OCI-LY7 (cell line): ENCODE measurements around the gene CKS2. TPM values are rescaled to one million over a fixed set of nuclear protein-coding genes. Genes with fewer than 3 reads are reported as not detected.

Experiments
- BruUV-seq: library from RNA; stranded (reverse); fragments of 400-500 nt; replicated peaks from 2 replicates; lab custom pipeline; 2021; lab: Mats Ljungman, UMichigan
- CTCF ChIA-PET: fragments of 300-600 bp; sonication (Branson Sonifier 250); formaldehyde crosslinking; loops from one replicate; lab custom pipeline; 2022; ENCODE audit warnings: antibody characterized with exemption; ENCODE audit not compliant: unreplicated experiment; lab: Charles Lee
- POLR2A ChIA-PET: fragments of 300-600 bp; sonication (Branson Sonifier 250); formaldehyde crosslinking; loops from one replicate; lab custom pipeline; 2022; ENCODE audit warnings: antibody characterized with exemption; lab: Charles Lee
- DNase-seq: peaks from one replicate; pipeline ENCODE4 v3.0.0-alpha.2; 2015; ENCODE audit warnings: low spot score
- H2AFZ ChIP-seq: fragments of 200-600 bp; sonication (generic), shearing (Covaris generic); 2 replicates; pipeline ENCODE4 v1.6.1; 2014; ENCODE audit warnings: mild to moderate bottlenecking, antibody characterized with exemption, low read length, moderate library complexity
- H3K27ac ChIP-seq: fragments of 200-600 bp; sonication (generic); 2 replicates; pipeline ENCODE4 v1.5.1; 2014; ENCODE audit warnings: mixed run types, low read depth, mild to moderate bottlenecking, moderate library complexity, low read length, inconsistent platforms; ENCODE audit not compliant: poor library complexity, severe bottlenecking
- H3K36me3 ChIP-seq: fragments of 200-600 bp; sonication (generic); 2 replicates; pipeline ENCODE4 v1.6.1; 2014; ENCODE audit warnings: mild to moderate bottlenecking, antibody characterized with exemption, low read length, moderate library complexity, mixed read lengths; ENCODE audit not compliant: insufficient read depth
- H3K4me1 ChIP-seq: fragments of 200-600 bp; sonication (generic); 2 replicates; pipeline ENCODE4 v1.5.1; 2014; ENCODE audit warnings: mild to moderate bottlenecking, low read length; ENCODE audit not compliant: insufficient read depth, poor library complexity, severe bottlenecking
- H3K4me2 ChIP-seq: fragments of 200-600 bp; sonication (generic); 2 replicates; pipeline ENCODE4 v1.6.1; 2014; ENCODE audit warnings: mild to moderate bottlenecking, low read length
- H3K4me3 ChIP-seq: fragments of 200-600 bp; sonication (generic); 2 replicates; pipeline ENCODE4 v1.5.1; 2014; ENCODE audit warnings: mild to moderate bottlenecking, low read depth, low read length; ENCODE audit not compliant: poor library complexity, severe bottlenecking
- H3K79me2 ChIP-seq: fragments of 200-600 bp; sonication (generic); 2 replicates; pipeline ENCODE4 v1.6.1; 2016; ENCODE audit warnings: low read depth, mild to moderate bottlenecking, low read length, moderate library complexity, mixed read lengths; ENCODE audit not compliant: insufficient read depth
- H3K9me2 ChIP-seq: fragments of 200-600 bp; sonication (generic); 2 replicates; pipeline ENCODE4 v1.6.1; 2016; ENCODE audit warnings: mild to moderate bottlenecking, low read length, mixed read lengths; ENCODE audit not compliant: insufficient read depth
- H3K9me3 ChIP-seq: fragments of 200-600 bp; sonication (generic); 2 replicates; pipeline ENCODE4 v1.6.1; 2014; ENCODE audit warnings: mild to moderate bottlenecking, mixed run types, low read length, mixed read lengths
- H4K20me1 ChIP-seq: fragments of 200-600 bp; sonication (generic); 2 replicates; pipeline ENCODE4 v1.6.1; 2014; ENCODE audit warnings: mild to moderate bottlenecking, antibody characterized with exemption, low read length, moderate library complexity, mixed read lengths; ENCODE audit not compliant: insufficient read depth
- EZH2phosphoT487 ChIP-seq: fragments of 200-600 bp; sonication (generic); IDR thresholded peaks from 2 replicates; pipeline ENCODE4 v1.6.1; 2018; ENCODE audit warnings: low read depth, borderline replicate concordance, mild to moderate bottlenecking, mixed run types, antibody characterized with exemption, low read length, moderate library complexity, mixed read lengths
- intact Hi-C: fragments of 100-400 bp; cut with micrococcal nuclease; formaldehyde crosslinking; loops from one replicate; pipeline ENCODE4 v1.10.0; 2022; ENCODE audit not compliant: unreplicated experiment
- total RNA-seq, 2 experiments: library from RNA; depleted of rRNA in 1 of 2; stranded (reverse); fragments of >200 nt in 1 of 2; shearing (Covaris generic) in 1 of 2; gene quantifications; 2 replicates each; pipeline ENCODE4 v1.2.3, GENCODE V29; 2014 to 2022
- TF ChIP-seq, protein P1 (sequence below): fragments of 200-600 bp; sonication (generic); conservative IDR thresholded peaks from 2 replicates; pipeline ENCODE4 v1.5.1; 2014; ENCODE audit warnings: mild to moderate bottlenecking, antibody characterized with exemption, low read length, moderate library complexity, mixed read lengths

Gene CKS2
- total RNA-seq, 2 experiments from 2014 or later: 285 to 299 TPM

DNA sequence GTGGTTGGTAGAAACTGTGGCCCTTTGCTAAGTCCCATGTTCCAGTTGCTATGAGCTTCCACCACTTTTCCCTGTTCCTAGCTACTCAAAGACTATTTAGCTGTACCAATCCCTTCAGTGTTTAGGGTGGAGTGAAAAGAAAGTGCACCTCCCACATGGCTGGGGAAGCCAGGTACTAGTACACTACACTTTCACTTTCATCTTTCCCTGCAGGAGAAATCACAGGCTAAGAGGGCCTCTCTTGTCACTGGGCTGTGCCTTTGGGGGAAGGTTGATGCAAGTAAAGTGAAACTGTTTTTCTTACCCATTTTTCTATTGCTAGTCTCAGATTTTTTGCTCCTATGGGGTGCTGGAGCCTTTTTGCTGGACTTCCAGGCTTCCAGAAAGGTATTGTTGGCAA lies 33.5 kb upstream of the CKS2 start:
- CTCF ChIA-PET: no interaction called here
- no peak overlapping the region for H2AFZ ChIP-seq
- TF ChIP-seq EZH2phosphoT487: no peak
- TF ChIP-seq, protein P1, sequence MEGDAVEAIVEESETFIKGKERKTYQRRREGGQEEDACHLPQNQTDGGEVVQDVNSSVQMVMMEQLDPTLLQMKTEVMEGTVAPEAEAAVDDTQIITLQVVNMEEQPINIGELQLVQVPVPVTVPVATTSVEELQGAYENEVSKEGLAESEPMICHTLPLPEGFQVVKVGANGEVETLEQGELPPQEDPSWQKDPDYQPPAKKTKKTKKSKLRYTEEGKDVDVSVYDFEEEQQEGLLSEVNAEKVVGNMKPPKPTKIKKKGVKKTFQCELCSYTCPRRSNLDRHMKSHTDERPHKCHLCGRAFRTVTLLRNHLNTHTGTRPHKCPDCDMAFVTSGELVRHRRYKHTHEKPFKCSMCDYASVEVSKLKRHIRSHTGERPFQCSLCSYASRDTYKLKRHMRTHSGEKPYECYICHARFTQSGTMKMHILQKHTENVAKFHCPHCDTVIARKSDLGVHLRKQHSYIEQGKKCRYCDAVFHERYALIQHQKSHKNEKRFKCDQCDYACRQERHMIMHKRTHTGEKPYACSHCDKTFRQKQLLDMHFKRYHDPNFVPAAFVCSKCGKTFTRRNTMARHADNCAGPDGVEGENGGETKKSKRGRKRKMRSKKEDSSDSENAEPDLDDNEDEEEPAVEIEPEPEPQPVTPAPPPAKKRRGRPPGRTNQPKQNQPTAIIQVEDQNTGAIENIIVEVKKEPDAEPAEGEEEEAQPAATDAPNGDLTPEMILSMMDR: no peak
- H3K9me2 ChIP-seq: no peaks in the 10 kb centered on the region
- H3K4me3 ChIP-seq: no peak overlapping the region
- no peaks in the 10 kb centered on the region for H3K36me3 ChIP-seq
- H4K20me1 ChIP-seq: no peaks in the 10 kb centered on the region
- H3K27ac ChIP-seq: no peak overlapping the region
- POLR2A ChIA-PET: no interaction called here
- DNase-seq: no peak
- BruUV-seq: no TSS peak
- no peaks in the 10 kb centered on the region for H3K4me1 ChIP-seq
- no peak overlapping the region for H3K4me2 ChIP-seq
- intact Hi-C loops: no loop called here
- peaks cover 28% of the 10 kb centered on the region for H3K9me3 ChIP-seq
- no peaks in the 10 kb centered on the region for H3K79me2 ChIP-seq

DNA sequence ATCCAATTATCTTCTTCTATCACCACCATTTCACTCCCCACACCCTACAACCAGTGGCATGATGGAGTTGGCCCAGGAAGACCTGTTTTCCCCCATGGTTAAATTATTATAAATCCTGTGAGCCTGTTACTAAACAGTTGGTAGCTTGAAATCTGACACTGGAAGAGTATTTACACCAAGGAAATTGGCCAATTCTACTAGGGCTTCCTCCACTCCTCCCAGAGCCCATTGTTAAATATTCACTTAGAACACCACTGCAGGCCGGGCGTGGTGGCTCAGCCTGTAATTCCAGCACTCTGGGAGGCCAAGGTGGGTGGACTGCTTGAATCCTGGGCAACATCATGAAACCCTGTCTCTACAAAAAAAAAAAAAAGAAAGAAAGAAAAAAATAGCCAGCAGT lies 32.4 kb upstream of the CKS2 start:
- H3K79me2 ChIP-seq: no peaks in the 10 kb centered on the region
- H4K20me1 ChIP-seq: no peaks in the 10 kb centered on the region
- TF ChIP-seq, protein P1: no peak
- no peak for TF ChIP-seq EZH2phosphoT487
- H3K27ac ChIP-seq: no peak overlapping the region
- intact Hi-C loops: loop anchor here (2.0 kb wide), 1 partner anchor 686 kb away; no protein-coding TSS in a partner anchor
- ChIA-PET POLR2A (no interaction called here), CTCF (no interaction called here)
- H3K4me2 ChIP-seq: no peak overlapping the region
- H3K9me2 ChIP-seq: no peaks in the 10 kb centered on the region
- DNase-seq: no peak
- no peaks in the 10 kb centered on the region for H3K36me3 ChIP-seq
- H3K9me3 ChIP-seq: peaks cover 17% of the 10 kb centered on the region
- H2AFZ ChIP-seq: no peak overlapping the region
- no TSS peak for BruUV-seq
- no peak overlapping the region for H3K4me3 ChIP-seq
- H3K4me1 ChIP-seq: no peaks in the 10 kb centered on the region

DNA sequence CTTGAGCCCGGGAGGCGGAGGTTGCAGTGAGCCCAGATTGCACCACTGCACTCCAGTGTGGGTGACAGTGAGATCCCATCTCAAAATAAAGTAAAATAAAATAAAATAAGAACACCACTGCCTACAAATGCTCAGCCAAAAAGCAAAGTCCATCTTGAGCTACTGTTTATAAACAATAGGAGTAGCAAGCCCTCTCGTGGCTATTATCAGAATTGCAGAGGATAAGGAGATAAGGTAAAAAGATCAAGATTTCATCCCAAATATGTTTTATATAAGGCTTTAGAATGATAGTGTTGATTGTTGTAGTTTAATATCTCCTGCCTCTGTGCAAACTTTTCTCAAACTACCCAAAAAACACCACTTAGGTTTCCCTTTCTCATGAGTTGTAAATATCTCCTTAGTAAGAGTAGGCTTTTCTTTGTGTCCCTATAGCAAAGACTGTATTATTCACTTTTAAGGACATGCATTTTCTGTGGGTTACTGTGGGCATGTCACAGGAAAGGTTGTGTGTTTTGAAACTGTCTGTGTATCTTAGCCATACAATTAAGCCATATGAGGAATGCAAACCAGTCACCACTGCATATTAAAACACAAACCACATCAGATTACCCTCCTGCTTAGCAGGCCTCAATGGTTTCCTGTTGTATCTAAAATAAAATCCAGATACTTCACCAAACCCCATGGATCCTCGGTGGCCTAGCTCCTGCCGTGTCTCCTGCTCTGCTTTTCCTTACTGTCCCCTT lies 31.8 kb upstream of the CKS2 start:
- TF ChIP-seq EZH2phosphoT487: no peak
- TF ChIP-seq, protein P1: peak; percentile 89
- no peak overlapping the region for H3K4me2 ChIP-seq
- H4K20me1 ChIP-seq: no peaks in the 10 kb centered on the region
- ChIA-PET POLR2A (interaction anchor here (0.6 to 0.9 kb wide), 2 partner anchors 26 to 494 kb away, joined by 3 read pairs; no protein-coding TSS in a partner anchor), CTCF (no interaction called here)
- no peaks in the 10 kb centered on the region for H3K79me2 ChIP-seq
- H3K4me1 ChIP-seq: no peaks in the 10 kb centered on the region
- peaks cover 11% of the 10 kb centered on the region for H3K9me3 ChIP-seq
- DNase-seq: peak; percentile 65
- intact Hi-C loops: loop anchor here (2.0 kb wide), 1 partner anchor 686 kb away; no protein-coding TSS in a partner anchor
- H3K36me3 ChIP-seq: no peaks in the 10 kb centered on the region
- no peaks in the 10 kb centered on the region for H3K9me2 ChIP-seq
- H3K27ac ChIP-seq: no peak overlapping the region
- H3K4me3 ChIP-seq: no peak overlapping the region
- H2AFZ ChIP-seq: no peak overlapping the region
- no TSS peak for BruUV-seq
